Neural progenitor cell (in vitro differentiated cells): ENCODE measurements around the gene ZNF630.

ENCODE experiments used
- CTCF ChIP-seq: fragments of 200-600 bp; sonication (generic); IDR thresholded peaks from 2 replicates; pipeline ENCODE4 v1.5.1; 2017; ENCODE audit warnings: antibody characterized with exemption, mild to moderate bottlenecking
- EZH2phosphoT487 ChIP-seq: fragments of 200-600 bp; sonication (generic); IDR thresholded peaks from 2 replicates; pipeline ENCODE4 v1.6.1; 2017; ENCODE audit warnings: antibody characterized with exemption

- no peak for TF ChIP-seq CTCF
- TF ChIP-seq EZH2phosphoT487: no peak
Observed at GRCh38 chrX:48046846-48047245, 24.6 kb downstream of the ZNF630 start.
